K562 (cell line): ENCODE measurements around the gene SLC5A2. TPM values are rescaled to one million over a fixed set of nuclear protein-coding genes. Genes with fewer than 3 reads are reported as not detected.

Source experiments
- CBX3 ChIP-seq, 2 experiments: IDR thresholded peaks; 1 replicate in 1 of 2; 2 replicates in 1 of 2; pipeline ENCODE4 v1.6.1; 2012; ENCODE audit warnings: inconsistent platforms in 2 of 2, low read length in 2 of 2, borderline replicate concordance in 1 of 2, control low read depth in 1 of 2
- E2F3 ChIP-seq: fragments of 250-450 bp; sonication (Bioruptor Pico); IDR thresholded peaks from 2 replicates; pipeline ENCODE4 v1.4.0; 2020; ENCODE audit warnings: mild to moderate bottlenecking
- FOXA1 ChIP-seq: fragments of 450-650 bp; IDR thresholded peaks from 2 replicates; pipeline ENCODE4 v1.6.1; 2016; ENCODE audit warnings: mild to moderate bottlenecking, borderline replicate concordance
- KDM2B ChIP-seq: fragments of 250-450 bp; sonication (Bioruptor Pico); IDR thresholded peaks from 2 replicates; pipeline ENCODE4 v1.8.0; 2021; ENCODE audit warnings: mild to moderate bottlenecking, moderate library complexity
- NFATC3 ChIP-seq: fragments of 450-650 bp; IDR thresholded peaks from 2 replicates; pipeline ENCODE4 v1.6.1; 2017; ENCODE audit warnings: mild to moderate bottlenecking
- PRPF4 ChIP-seq: fragments of 200-400 bp; formaldehyde crosslinking; IDR thresholded peaks from one replicate; pipeline ENCODE4 v1.6.1; 2017; ENCODE audit warnings: low read length, low read depth, mild to moderate bottlenecking; ENCODE audit not compliant: insufficient read depth, poor library complexity, severe bottlenecking
- YY1 ChIP-seq, 3 experiments: IDR thresholded peaks; 2 replicates each; pipeline ENCODE4 v1.6.1; 2011; ENCODE audit warnings: low read length in 2 of 3, mild to moderate bottlenecking in 2 of 3, moderate library complexity in 2 of 3, borderline replicate concordance in 1 of 3, control low read depth in 1 of 3, low read depth in 1 of 3; ENCODE audit not compliant: insufficient read depth in 3 of 3, insufficient replicate concordance in 2 of 3, control insufficient read depth in 1 of 3, insufficient read length in 1 of 3; ENCODE audit errors: extremely low read depth in 1 of 3
- ZNF174 ChIP-seq: fragments of 250-450 bp; sonication (Bioruptor Pico); IDR thresholded peaks from 2 replicates; pipeline ENCODE4 v1.4.0; 2020; ENCODE audit warnings: mild to moderate bottlenecking
- ZNF57 ChIP-seq: fragments of 450-650 bp; formaldehyde crosslinking; IDR thresholded peaks from 2 replicates; pipeline ENCODE4 v1.4.0; 2020; ENCODE audit warnings: mild to moderate bottlenecking, moderate library complexity
- polyA plus RNA-seq, 8 experiments: library from polyadenylated mRNA; depleted of rRNA in 4 of 8; stranded (reverse) in 5 of 8; unstranded in 3 of 8; fragments of >200 nt; fragmentation: Nextera tagmentation in 2 of 8; fragmentation: Illumina TruSeq in 1 of 8; extraction: Ambion mirVana in 2 of 8; extraction: Trizol in 1 of 8; gene quantifications; 2 replicates each; pipeline versions ENCODE4 v1.2.1 to v1.2.3, GENCODE V29; 2011 to 2014; ENCODE audit warnings: inconsistent platforms in 1 of 8, missing spikeins in 1 of 8
- total RNA-seq, 7 experiments: library from RNA; depleted of rRNA in 6 of 7; stranded (reverse); fragments of >200 nt in 6 of 7; fragmentation: Illumina TruSeq in 2 of 7; extraction: Trizol in 2 of 7; gene quantifications; 2 replicates each; pipeline versions ENCODE4 v1.2.1 to v1.2.3, GENCODE V29; 2011 to 2021; ENCODE audit warnings: low replicate concordance in 1 of 7
- TF ChIP-seq, protein P1 (sequence below): fragments of 250-450 bp; sonication (Bioruptor Pico); IDR thresholded peaks from 2 replicates; pipeline ENCODE4 v1.5.0; 2021
- TF ChIP-seq, protein P2 (sequence below): fragments of 450-650 bp; IDR thresholded peaks from 2 replicates; pipeline ENCODE4 v1.6.1; 2016; ENCODE audit warnings: borderline replicate concordance
- TF ChIP-seq, protein P3 (sequence below): fragments of 450-650 bp; formaldehyde crosslinking; IDR thresholded peaks from 2 replicates; pipeline ENCODE4 v1.4.0; 2022; ENCODE audit warnings: missing genetic modification characterization
- TF ChIP-seq, protein P4 (sequence below): fragments of 250-450 bp; sonication (Bioruptor Pico); IDR thresholded peaks from 2 replicates; pipeline ENCODE4 v1.4.0; 2020
- TF ChIP-seq, protein P5 (sequence below): fragments of 150-350 bp; IDR thresholded peaks from 2 replicates; pipeline ENCODE4 v1.6.1; 2014; ENCODE audit warnings: low read depth, mild to moderate bottlenecking, low read length, borderline replicate concordance

SLC5A2 gene
- total and polyA plus RNA-seq, 9 of the 15 experiments (the other 6 are each of a cell fraction or from before 2014, with no cell fraction given): 0.07 to 2.7 (median 2.2) TPM; not detected in 6

DNA sequence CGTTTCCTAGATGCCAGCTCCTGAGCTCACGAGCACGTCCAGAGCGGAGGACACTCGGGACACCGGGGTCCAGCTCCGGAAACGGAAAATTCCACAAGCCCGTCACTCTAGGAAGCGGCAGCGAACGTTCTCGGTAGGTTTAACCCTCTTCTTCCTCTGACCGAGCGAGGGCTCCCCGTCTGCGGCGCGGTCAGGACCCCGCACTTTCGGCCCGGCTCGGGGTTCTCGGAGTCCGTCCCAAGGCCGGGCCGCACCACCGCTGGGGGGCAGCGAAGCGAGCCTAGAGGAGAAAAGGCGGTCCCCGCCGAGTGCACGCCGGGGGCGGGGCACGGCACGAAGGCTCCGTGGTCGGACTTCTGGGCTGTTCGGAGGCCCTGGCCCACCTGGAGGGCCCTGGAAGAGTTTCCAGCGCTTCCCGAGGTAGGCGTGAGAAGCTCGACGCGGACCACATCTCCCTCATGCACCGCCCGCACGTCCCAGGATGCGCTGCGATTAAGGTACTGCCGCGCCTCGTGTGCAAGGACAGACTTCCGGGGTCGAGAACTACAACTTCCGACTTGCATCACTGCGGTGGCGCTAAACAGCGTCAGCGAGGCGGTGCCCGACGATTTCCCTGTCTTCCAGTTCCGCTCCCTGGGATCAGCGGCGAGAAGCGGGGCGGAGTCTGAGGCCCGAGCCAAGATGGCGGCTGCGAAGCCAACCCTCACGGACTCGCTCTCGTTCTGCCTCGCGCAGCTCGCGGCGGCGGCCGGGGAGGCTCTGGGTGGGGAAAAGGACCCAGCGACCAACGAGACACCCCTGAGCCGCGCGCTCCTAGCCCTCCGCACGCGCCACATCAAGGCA lies 23.9 kb upstream of the SLC5A2 start, which contains the start of gene ARMC5 (continued):
- TF ChIP-seq NFATC3 (no peak), KDM2B (CRISPR knock-in tag) (peak; percentile 88), CBX3 (IDR thresholded peaks at IDR 0.05; ENCODE audit: borderline replicate concordance in 1 of 2, low read length in 2 of 2) (no peak; a peak in 1 of 3 replicates), ZNF57 (CRISPR knock-in tag) (peak; percentile 58; the same call in 1 of the 2 replicates), FOXA1 (no peak), ZNF174 (CRISPR knock-in tag) (0 out of 2 replicates have a peak, but pooled peaks have one; percentile 15), E2F3 (CRISPR knock-in tag) (peak; percentile 45; the same call in 1 of the 2 replicates), PRPF4 (no peak), YY1 (IDR thresholded peaks at IDR 0.05; ENCODE audit: borderline replicate concordance in 1 of 3, control insufficient read depth in 1 of 3, extremely low read depth in 1 of 3, insufficient read depth in 3 of 3, insufficient read length in 1 of 3, insufficient replicate concordance in 2 of 3, low read depth in 1 of 3, low read length in 2 of 3) (peak; percentile 93 to 97 (median 96))
- TF ChIP-seq, protein P1, sequence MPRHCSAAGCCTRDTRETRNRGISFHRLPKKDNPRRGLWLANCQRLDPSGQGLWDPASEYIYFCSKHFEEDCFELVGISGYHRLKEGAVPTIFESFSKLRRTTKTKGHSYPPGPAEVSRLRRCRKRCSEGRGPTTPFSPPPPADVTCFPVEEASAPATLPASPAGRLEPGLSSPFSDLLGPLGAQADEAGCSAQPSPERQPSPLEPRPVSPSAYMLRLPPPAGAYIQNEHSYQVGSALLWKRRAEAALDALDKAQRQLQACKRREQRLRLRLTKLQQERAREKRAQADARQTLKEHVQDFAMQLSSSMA (CRISPR knock-in tag): no peak
- TF ChIP-seq, protein P2, sequence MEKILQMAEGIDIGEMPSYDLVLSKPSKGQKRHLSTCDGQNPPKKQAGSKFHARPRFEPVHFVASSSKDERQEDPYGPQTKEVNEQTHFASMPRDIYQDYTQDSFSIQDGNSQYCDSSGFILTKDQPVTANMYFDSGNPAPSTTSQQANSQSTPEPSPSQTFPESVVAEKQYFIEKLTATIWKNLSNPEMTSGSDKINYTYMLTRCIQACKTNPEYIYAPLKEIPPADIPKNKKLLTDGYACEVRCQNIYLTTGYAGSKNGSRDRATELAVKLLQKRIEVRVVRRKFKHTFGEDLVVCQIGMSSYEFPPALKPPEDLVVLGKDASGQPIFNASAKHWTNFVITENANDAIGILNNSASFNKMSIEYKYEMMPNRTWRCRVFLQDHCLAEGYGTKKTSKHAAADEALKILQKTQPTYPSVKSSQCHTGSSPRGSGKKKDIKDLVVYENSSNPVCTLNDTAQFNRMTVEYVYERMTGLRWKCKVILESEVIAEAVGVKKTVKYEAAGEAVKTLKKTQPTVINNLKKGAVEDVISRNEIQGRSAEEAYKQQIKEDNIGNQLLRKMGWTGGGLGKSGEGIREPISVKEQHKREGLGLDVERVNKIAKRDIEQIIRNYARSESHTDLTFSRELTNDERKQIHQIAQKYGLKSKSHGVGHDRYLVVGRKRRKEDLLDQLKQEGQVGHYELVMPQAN: peak; percentile 94; the same call in 1 of the 2 replicates
- TF ChIP-seq, protein P3, sequence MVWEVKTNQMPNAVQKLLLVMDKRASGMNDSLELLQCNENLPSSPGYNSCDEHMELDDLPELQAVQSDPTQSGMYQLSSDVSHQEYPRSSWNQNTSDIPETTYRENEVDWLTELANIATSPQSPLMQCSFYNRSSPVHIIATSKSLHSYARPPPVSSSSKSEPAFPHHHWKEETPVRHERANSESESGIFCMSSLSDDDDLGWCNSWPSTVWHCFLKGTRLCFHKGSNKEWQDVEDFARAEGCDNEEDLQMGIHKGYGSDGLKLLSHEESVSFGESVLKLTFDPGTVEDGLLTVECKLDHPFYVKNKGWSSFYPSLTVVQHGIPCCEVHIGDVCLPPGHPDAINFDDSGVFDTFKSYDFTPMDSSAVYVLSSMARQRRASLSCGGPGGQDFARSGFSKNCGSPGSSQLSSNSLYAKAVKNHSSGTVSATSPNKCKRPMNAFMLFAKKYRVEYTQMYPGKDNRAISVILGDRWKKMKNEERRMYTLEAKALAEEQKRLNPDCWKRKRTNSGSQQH (CRISPR knock-in tag): peak; percentile 86; the same call in 1 of the 2 replicates
- TF ChIP-seq, protein P4, sequence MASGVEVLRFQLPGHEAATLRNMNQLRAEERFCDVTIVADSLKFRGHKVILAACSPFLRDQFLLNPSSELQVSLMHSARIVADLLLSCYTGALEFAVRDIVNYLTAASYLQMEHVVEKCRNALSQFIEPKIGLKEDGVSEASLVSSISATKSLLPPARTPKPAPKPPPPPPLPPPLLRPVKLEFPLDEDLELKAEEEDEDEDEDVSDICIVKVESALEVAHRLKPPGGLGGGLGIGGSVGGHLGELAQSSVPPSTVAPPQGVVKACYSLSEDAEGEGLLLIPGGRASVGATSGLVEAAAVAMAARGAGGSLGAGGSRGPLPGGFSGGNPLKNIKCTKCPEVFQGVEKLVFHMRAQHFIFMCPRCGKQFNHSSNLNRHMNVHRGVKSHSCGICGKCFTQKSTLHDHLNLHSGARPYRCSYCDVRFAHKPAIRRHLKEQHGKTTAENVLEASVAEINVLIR (CRISPR knock-in tag): peak; percentile 81
- TF ChIP-seq, protein P5, sequence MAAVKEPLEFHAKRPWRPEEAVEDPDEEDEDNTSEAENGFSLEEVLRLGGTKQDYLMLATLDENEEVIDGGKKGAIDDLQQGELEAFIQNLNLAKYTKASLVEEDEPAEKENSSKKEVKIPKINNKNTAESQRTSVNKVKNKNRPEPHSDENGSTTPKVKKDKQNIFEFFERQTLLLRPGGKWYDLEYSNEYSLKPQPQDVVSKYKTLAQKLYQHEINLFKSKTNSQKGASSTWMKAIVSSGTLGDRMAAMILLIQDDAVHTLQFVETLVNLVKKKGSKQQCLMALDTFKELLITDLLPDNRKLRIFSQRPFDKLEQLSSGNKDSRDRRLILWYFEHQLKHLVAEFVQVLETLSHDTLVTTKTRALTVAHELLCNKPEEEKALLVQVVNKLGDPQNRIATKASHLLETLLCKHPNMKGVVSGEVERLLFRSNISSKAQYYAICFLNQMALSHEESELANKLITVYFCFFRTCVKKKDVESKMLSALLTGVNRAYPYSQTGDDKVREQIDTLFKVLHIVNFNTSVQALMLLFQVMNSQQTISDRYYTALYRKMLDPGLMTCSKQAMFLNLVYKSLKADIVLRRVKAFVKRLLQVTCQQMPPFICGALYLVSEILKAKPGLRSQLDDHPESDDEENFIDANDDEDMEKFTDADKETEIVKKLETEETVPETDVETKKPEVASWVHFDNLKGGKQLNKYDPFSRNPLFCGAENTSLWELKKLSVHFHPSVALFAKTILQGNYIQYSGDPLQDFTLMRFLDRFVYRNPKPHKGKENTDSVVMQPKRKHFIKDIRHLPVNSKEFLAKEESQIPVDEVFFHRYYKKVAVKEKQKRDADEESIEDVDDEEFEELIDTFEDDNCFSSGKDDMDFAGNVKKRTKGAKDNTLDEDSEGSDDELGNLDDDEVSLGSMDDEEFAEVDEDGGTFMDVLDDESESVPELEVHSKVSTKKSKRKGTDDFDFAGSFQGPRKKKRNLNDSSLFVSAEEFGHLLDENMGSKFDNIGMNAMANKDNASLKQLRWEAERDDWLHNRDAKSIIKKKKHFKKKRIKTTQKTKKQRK: no peak
